ENCODE measurements around the gene ERLIN1. TPM values are rescaled to one million over a fixed set of nuclear protein-coding genes. Genes with fewer than 3 reads are reported as not detected.

The ERLIN1 gene
- total RNA-seq, 1 experiment from 2014 or later = 24.9 TPM

GRCh38 chr10:100186253-100187212 is 704 bp upstream of the ERLIN1 start:
- Histone ChIP-seq H3K27ac (peak overlapping the region; percentile 35), H3F3A (ENCODE audit: insufficient read depth, low read depth) (peaks cover 11% of the 10 kb centered on the region), H3K9me2 (ENCODE audit: insufficient read depth) (no peaks in the 10 kb centered on the region), H3K4me1 (replicated peaks; ENCODE audit: insufficient read depth) (peaks cover 34% of the 10 kb centered on the region), H3K27me3 (ENCODE audit: insufficient read depth, low read depth) (no peaks in the 10 kb centered on the region), H3K36me3 (ENCODE audit: low read depth) (0 out of 2 replicates have a peak, but pooled peaks cover 3% of the 10 kb centered on the region), H3K9me3 (ENCODE audit: insufficient read depth, low read depth) (no peaks in the 10 kb centered on the region), H4K20me1 (ENCODE audit: insufficient read depth) (no peaks in the 10 kb centered on the region), H3K4me3 (peak overlapping the region; percentile 87), H3K79me2 (ENCODE audit: low read depth) (peaks cover 44% of the 10 kb centered on the region), H3K4me2 (peak overlapping the region; percentile 93), H2AFZ (peak overlapping the region; percentile 90)
- intact Hi-C loops (cut with micrococcal nuclease; ENCODE audit: unreplicated experiment) = no loop called here
- ChIA-PET CTCF (no interaction called here), POLR2A (ENCODE audit: unreplicated experiment) (interaction anchor here (0.6 kb wide), 1 partner anchor 674 kb away, joined by 5 read pairs; no protein-coding TSS in a partner anchor)
- TF ChIP-seq, protein P1, sequence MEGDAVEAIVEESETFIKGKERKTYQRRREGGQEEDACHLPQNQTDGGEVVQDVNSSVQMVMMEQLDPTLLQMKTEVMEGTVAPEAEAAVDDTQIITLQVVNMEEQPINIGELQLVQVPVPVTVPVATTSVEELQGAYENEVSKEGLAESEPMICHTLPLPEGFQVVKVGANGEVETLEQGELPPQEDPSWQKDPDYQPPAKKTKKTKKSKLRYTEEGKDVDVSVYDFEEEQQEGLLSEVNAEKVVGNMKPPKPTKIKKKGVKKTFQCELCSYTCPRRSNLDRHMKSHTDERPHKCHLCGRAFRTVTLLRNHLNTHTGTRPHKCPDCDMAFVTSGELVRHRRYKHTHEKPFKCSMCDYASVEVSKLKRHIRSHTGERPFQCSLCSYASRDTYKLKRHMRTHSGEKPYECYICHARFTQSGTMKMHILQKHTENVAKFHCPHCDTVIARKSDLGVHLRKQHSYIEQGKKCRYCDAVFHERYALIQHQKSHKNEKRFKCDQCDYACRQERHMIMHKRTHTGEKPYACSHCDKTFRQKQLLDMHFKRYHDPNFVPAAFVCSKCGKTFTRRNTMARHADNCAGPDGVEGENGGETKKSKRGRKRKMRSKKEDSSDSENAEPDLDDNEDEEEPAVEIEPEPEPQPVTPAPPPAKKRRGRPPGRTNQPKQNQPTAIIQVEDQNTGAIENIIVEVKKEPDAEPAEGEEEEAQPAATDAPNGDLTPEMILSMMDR (conservative IDR thresholded peaks at IDR 0.05) = no peak
- no peak for TF ChIP-seq EZH2 (IDR thresholded peaks at IDR 0.05; ENCODE audit: low read depth)
- no peak for DNase-seq
- TSS peak; percentile 80 for BruUV-seq (replicated peaks)

DNA sequence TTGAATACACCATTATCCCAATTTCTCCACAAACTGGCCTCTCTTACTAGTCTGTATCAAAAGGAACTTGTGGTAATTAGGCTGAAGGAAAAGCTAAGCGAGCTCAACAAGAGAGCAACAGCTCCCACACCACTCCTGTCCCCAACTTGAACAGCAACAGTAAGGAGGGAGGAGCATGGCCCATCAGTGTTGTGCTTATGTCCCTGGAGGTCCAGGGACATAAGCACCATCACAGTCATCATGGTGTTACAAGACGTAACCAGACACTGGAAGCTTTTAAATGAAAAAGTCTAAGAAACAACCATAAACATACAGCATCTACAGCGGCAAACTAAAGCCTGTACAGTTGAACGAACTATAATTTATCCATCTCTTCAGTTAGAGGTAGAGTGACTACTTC is 989 bp downstream of the ERLIN1 start:
- Histone ChIP-seq H3K4me2 (peak overlapping the region; percentile 93), H3K4me1 (replicated peaks; ENCODE audit: insufficient read depth) (peaks cover 34% of the 10 kb centered on the region), H3K27ac (0 out of 2 replicates have a peak overlapping the region, but pooled peaks have one; percentile 17), H3K9me2 (ENCODE audit: insufficient read depth) (no peaks in the 10 kb centered on the region), H3F3A (ENCODE audit: insufficient read depth, low read depth) (peaks cover 11% of the 10 kb centered on the region), H3K27me3 (ENCODE audit: insufficient read depth, low read depth) (no peaks in the 10 kb centered on the region), H3K79me2 (ENCODE audit: low read depth) (peaks cover 44% of the 10 kb centered on the region), H3K4me3 (peak overlapping the region; percentile 87), H4K20me1 (ENCODE audit: insufficient read depth) (no peaks in the 10 kb centered on the region), H2AFZ (peak overlapping the region; percentile 90), H3K9me3 (ENCODE audit: insufficient read depth, low read depth) (no peaks in the 10 kb centered on the region), H3K36me3 (ENCODE audit: low read depth) (0 out of 2 replicates have a peak, but pooled peaks cover 3% of the 10 kb centered on the region)
- no peak for DNase-seq
- intact Hi-C loops (cut with micrococcal nuclease; ENCODE audit: unreplicated experiment) = no loop called here
- TF ChIP-seq, protein P1 (conservative IDR thresholded peaks at IDR 0.05) = no peak
- TF ChIP-seq EZH2 (IDR thresholded peaks at IDR 0.05; ENCODE audit: low read depth) = no peak
- CTCF ChIA-PET = no interaction called here
- BruUV-seq (replicated peaks) = TSS peak; percentile 51
- POLR2A ChIA-PET (ENCODE audit: unreplicated experiment) = no interaction called here

- DNase-seq = no peak
- intact Hi-C loops (cut with micrococcal nuclease; ENCODE audit: unreplicated experiment) = no loop called here
- Histone ChIP-seq H3K9me3 (ENCODE audit: insufficient read depth, low read depth) (no peaks in the 10 kb centered on the region), H3K79me2 (ENCODE audit: low read depth) (peaks cover 44% of the 10 kb centered on the region), H3F3A (ENCODE audit: insufficient read depth, low read depth) (peaks cover 11% of the 10 kb centered on the region), H3K4me1 (replicated peaks; ENCODE audit: insufficient read depth) (peaks cover 34% of the 10 kb centered on the region), H2AFZ (0 out of 2 replicates have a peak overlapping the region, but pooled peaks have one; percentile 90), H4K20me1 (ENCODE audit: insufficient read depth) (no peaks in the 10 kb centered on the region), H3K9me2 (ENCODE audit: insufficient read depth) (no peaks in the 10 kb centered on the region), H3K4me2 (peak overlapping the region; percentile 93), H3K36me3 (ENCODE audit: low read depth) (0 out of 2 replicates have a peak, but pooled peaks cover 3% of the 10 kb centered on the region), H3K27ac (0 out of 2 replicates have a peak overlapping the region, but pooled peaks have one; percentile 17), H3K27me3 (ENCODE audit: insufficient read depth, low read depth) (no peaks in the 10 kb centered on the region), H3K4me3 (peak overlapping the region; percentile 87; the same call in 1 of the 2 replicates)
- no TSS peak for BruUV-seq (replicated peaks)
- CTCF ChIA-PET = no interaction called here
- no peak for TF ChIP-seq EZH2 (IDR thresholded peaks at IDR 0.05; ENCODE audit: low read depth)
- TF ChIP-seq, protein P1 (conservative IDR thresholded peaks at IDR 0.05) = no peak
- POLR2A ChIA-PET (ENCODE audit: unreplicated experiment) = no interaction called here
These were observed 1.4 kb downstream of the ERLIN1 start for GRCh38 chr10:100184426-100184825.

Data from PC-9 (cell line).